PC-3 (cell line): ENCODE measurements around the gene RP2. TPM values are rescaled to one million over a fixed set of nuclear protein-coding genes. Genes with fewer than 3 reads are reported as not detected.
A peak's percentile ranks its signal among the peaks of the same experiment; 100 is the strongest.

ENCODE experiments used
- ATAC-seq: fragments of 200-7000 bp; cut with Tn5 transposase; 2 replicates; pipeline ENCODE4 v1.9.1; 2020; ENCODE audit warnings: mild to moderate bottlenecking, moderate library complexity
- BruUV-seq: library from RNA; stranded (reverse); fragments of 400-500 nt; replicated peaks from 2 replicates; lab custom pipeline; 2021; lab: Mats Ljungman, UMichigan
- CTCF ChIA-PET: fragments of 300-600 bp; sonication (Branson Sonifier 250); formaldehyde crosslinking; loops from one replicate; lab custom pipeline; 2022; ENCODE audit warnings: antibody characterized with exemption; lab: Charles Lee
- POLR2A ChIA-PET: fragments of 300-600 bp; sonication (Branson Sonifier 250); formaldehyde crosslinking; loops from one replicate; lab custom pipeline; 2022; ENCODE audit warnings: antibody characterized with exemption; ENCODE audit not compliant: unreplicated experiment; lab: Charles Lee
- DNase-seq: peaks from one replicate; pipeline ENCODE4 v3.0.0-alpha.2; 2015
- H2AFZ ChIP-seq: fragments of 300-600 bp; sonication (generic); 2 replicates; pipeline ENCODE4 v1.6.0; 2016; ENCODE audit warnings: antibody characterized with exemption, low read length
- H3F3A ChIP-seq: fragments of 300-600 bp; sonication (generic); one replicate; pipeline ENCODE4 v1.6.0; 2017; ENCODE audit warnings: antibody characterized with exemption, low read length, control low read depth, mild to moderate bottlenecking; ENCODE audit not compliant: unreplicated experiment
- H3K27ac ChIP-seq: fragments of 300-600 bp; sonication (generic); 2 replicates; pipeline ENCODE4 v1.5.1; 2016; ENCODE audit warnings: mild to moderate bottlenecking, low read length
- H3K27me3 ChIP-seq: fragments of 300-600 bp; sonication (generic); 2 replicates; pipeline ENCODE4 v1.6.1; 2016; ENCODE audit warnings: low read length, mixed read lengths
- H3K36me3 ChIP-seq: fragments of 300-600 bp; sonication (generic); 2 replicates; pipeline ENCODE4 v1.6.1; 2016; ENCODE audit warnings: low read depth, mixed run types, low read length, mixed read lengths
- H3K4me1 ChIP-seq: fragments of 300-600 bp; sonication (generic); 2 replicates; pipeline ENCODE4 v1.5.1; 2016; ENCODE audit warnings: low read length; ENCODE audit not compliant: insufficient read depth
- H3K4me2 ChIP-seq: fragments of 300-600 bp; sonication (generic); 2 replicates; pipeline ENCODE4 v1.6.0; 2016; ENCODE audit warnings: low read length
- H3K4me3 ChIP-seq: fragments of 300-600 bp; sonication (generic); 2 replicates; pipeline ENCODE4 v1.5.1; 2016; ENCODE audit warnings: mild to moderate bottlenecking, low read length, mixed read lengths
- H3K79me2 ChIP-seq: fragments of 300-600 bp; sonication (generic); 2 replicates; pipeline ENCODE4 v1.6.1; 2017; ENCODE audit warnings: low read length, mixed read lengths
- H3K9ac ChIP-seq: fragments of 300-600 bp; sonication (generic); 2 replicates; pipeline ENCODE4 v1.6.0; 2016; ENCODE audit warnings: mild to moderate bottlenecking, low read length
- H3K9me2 ChIP-seq: fragments of 300-600 bp; sonication (generic); replicated peaks from 2 replicates; pipeline ENCODE4 v1.6.1; 2016; ENCODE audit warnings: mixed run types, low read length, mixed read lengths
- H3K9me3 ChIP-seq: fragments of 300-600 bp; sonication (generic); 2 replicates; pipeline ENCODE4 v1.6.1; 2016; ENCODE audit warnings: low read length, mixed read lengths
- H4K20me1 ChIP-seq: fragments of 300-600 bp; sonication (generic); 2 replicates; pipeline ENCODE4 v1.6.1; 2016; ENCODE audit warnings: low read length, mixed read lengths
- CTCF ChIP-seq: fragments of 300-600 bp; sonication (generic); conservative IDR thresholded peaks from 2 replicates; pipeline ENCODE4 v1.5.1; 2017; ENCODE audit warnings: antibody characterized with exemption, low read depth, mild to moderate bottlenecking, low read length
- EZH2 ChIP-seq: fragments of 300-600 bp; sonication (generic); IDR thresholded peaks from one replicate; pipeline ENCODE4 v1.6.1; 2017; ENCODE audit warnings: antibody characterized with exemption, mild to moderate bottlenecking, low read length; ENCODE audit not compliant: unreplicated experiment
- EZH2phosphoT487 ChIP-seq: fragments of 300-600 bp; sonication (generic); IDR thresholded peaks from 2 replicates; pipeline ENCODE4 v1.6.1; 2018; ENCODE audit warnings: mild to moderate bottlenecking, antibody characterized with exemption, low read length, borderline replicate concordance
- intact Hi-C: fragments of 100-400 bp; cut with micrococcal nuclease; formaldehyde crosslinking; loops from 2 replicates; pipeline ENCODE4 v1.9.0; 2023
- total RNA-seq: library from RNA; depleted of rRNA; stranded (reverse); fragments of >200 nt; gene quantifications from 2 replicates; pipeline ENCODE4 v1.2.3, GENCODE V29; 2014

The RP2 gene
- total RNA-seq, 1 experiment from 2014 or later: 11.0 TPM

- intact Hi-C loops: loop anchor here (2.0 kb wide), 1 partner anchor 65 kb away; no protein-coding TSS in a partner anchor
- CTCF ChIA-PET: interaction anchor here (0.5 kb wide), 1 partner anchor 736 kb away, joined by 8 read pairs; no protein-coding TSS in a partner anchor
These were observed 76.8 kb downstream of the RP2 start for GRCh38 chrX:46913667-46914066.

GRCh38 chrX:46916273-46916672 is 79.4 kb downstream of the RP2 start:
- Histone ChIP-seq H3K9me2 (no peaks in the 10 kb centered on the region), H3F3A (no peaks in the 10 kb centered on the region), H3K4me1 (peaks cover 9% of the 10 kb centered on the region), H2AFZ (no peak overlapping the region), H3K79me2 (peaks cover 84% of the 10 kb centered on the region), H3K27ac (no peak overlapping the region), H3K4me3 (no peak overlapping the region), H4K20me1 (0 out of 2 replicates have a peak, but pooled peaks cover 8% of the 10 kb centered on the region), H3K9ac (no peak overlapping the region), H3K36me3 (no peaks in the 10 kb centered on the region), H3K9me3 (no peaks in the 10 kb centered on the region), H3K27me3 (no peaks in the 10 kb centered on the region), H3K4me2 (no peak overlapping the region)
- TF ChIP-seq EZH2: no peak
- TF ChIP-seq EZH2phosphoT487: no peak
- no peak for TF ChIP-seq CTCF
- POLR2A ChIA-PET: no interaction called here
- ATAC-seq: no peak
- no peak for DNase-seq
- CTCF ChIA-PET: no interaction called here
- BruUV-seq: no TSS peak
- intact Hi-C loops: no loop called here

More at GRCh38 chrX:46913667-46914066, 76.8 kb downstream of the RP2 start:
- Histone ChIP-seq H3K9me2 (no peaks in the 10 kb centered on the region), H2AFZ (peak overlapping the region; percentile 96), H3K79me2 (peaks cover 58% of the 10 kb centered on the region), H3K4me3 (peak overlapping the region; percentile 88), H3F3A (no peaks in the 10 kb centered on the region), H4K20me1 (0 out of 2 replicates have a peak, but pooled peaks cover 8% of the 10 kb centered on the region), H3K36me3 (no peaks in the 10 kb centered on the region), H3K4me1 (peaks cover 9% of the 10 kb centered on the region), H3K4me2 (peak overlapping the region; percentile 95), H3K27me3 (no peaks in the 10 kb centered on the region), H3K9ac (peak overlapping the region; percentile 64), H3K9me3 (no peaks in the 10 kb centered on the region), H3K27ac (no peak overlapping the region)
- DNase-seq: peak; percentile 45
- POLR2A ChIA-PET: interaction anchor here (0.6 kb wide), 1 partner anchor 9 kb away, joined by 3 read pairs; no protein-coding TSS in a partner anchor
- ATAC-seq: no peak
- TF ChIP-seq EZH2phosphoT487: no peak
- TF ChIP-seq CTCF: no peak
- no peak for TF ChIP-seq EZH2
- no TSS peak for BruUV-seq

GRCh38 chrX:46917622-46918021 is 80.8 kb downstream of the RP2 start:
- H4K20me1 ChIP-seq: 0 out of 2 replicates have a peak, but pooled peaks cover 8% of the 10 kb centered on the region
- H3K4me2 ChIP-seq: no peak overlapping the region
- intact Hi-C loops: no loop called here
- no peaks in the 10 kb centered on the region for H3K9me2 ChIP-seq
- no peak for DNase-seq
- TF ChIP-seq CTCF (no peak), EZH2phosphoT487 (no peak), EZH2 (no peak)
- no peak overlapping the region for H3K9ac ChIP-seq
- POLR2A ChIA-PET: no interaction called here
- H3K79me2 ChIP-seq: peaks cover 98% of the 10 kb centered on the region
- peaks cover 9% of the 10 kb centered on the region for H3K4me1 ChIP-seq
- H3K9me3 ChIP-seq: no peaks in the 10 kb centered on the region
- no peaks in the 10 kb centered on the region for H3K36me3 ChIP-seq
- CTCF ChIA-PET: no interaction called here
- no peak overlapping the region for H3K27ac ChIP-seq
- no peak overlapping the region for H3K4me3 ChIP-seq
- no peak overlapping the region for H2AFZ ChIP-seq
- no peak for ATAC-seq
- BruUV-seq: no TSS peak
- no peaks in the 10 kb centered on the region for H3F3A ChIP-seq
- H3K27me3 ChIP-seq: no peaks in the 10 kb centered on the region
